Osteocyte (in vitro differentiated cells): ENCODE results near the gene SFTA2. TPM values are rescaled to one million over a fixed set of nuclear protein-coding genes. Genes with fewer than 3 reads are reported as not detected.

Source experiments
- DNase-seq: peaks from one replicate; pipeline ENCODE4 v3.0.0; 2021; ENCODE audit warnings: mixed read lengths; ENCODE audit not compliant: unreplicated experiment; ENCODE audit errors: extremely low spot score
- H3K27ac Mint-ChIP-seq: one replicate; pipeline ENCODE4 v1.8.0; 2021; ENCODE audit warnings: mild to moderate bottlenecking, mixed read lengths; ENCODE audit not compliant: unreplicated experiment
- H3K27me3 Mint-ChIP-seq: one replicate; pipeline ENCODE4 v1.8.0; 2021; ENCODE audit warnings: mixed read lengths; ENCODE audit not compliant: unreplicated experiment
- H3K36me3 Mint-ChIP-seq: one replicate; pipeline ENCODE4 v1.8.0; 2021; ENCODE audit warnings: mixed read lengths; ENCODE audit not compliant: unreplicated experiment
- H3K4me1 Mint-ChIP-seq: one replicate; pipeline ENCODE4 v1.8.0; 2021; ENCODE audit warnings: mixed read lengths; ENCODE audit not compliant: unreplicated experiment
- H3K4me3 Mint-ChIP-seq: one replicate; pipeline ENCODE4 v1.8.0; 2021; ENCODE audit warnings: mild to moderate bottlenecking, moderate library complexity, mixed read lengths; ENCODE audit not compliant: unreplicated experiment
- H3K9me3 Mint-ChIP-seq: one replicate; pipeline ENCODE4 v1.8.0; 2021; ENCODE audit warnings: mixed read lengths; ENCODE audit not compliant: unreplicated experiment
- total RNA-seq: library from RNA; stranded (reverse); gene quantifications from 2 replicates; pipeline ENCODE4 v1.2.1, GENCODE V29; 2021
- TF ChIP-seq, protein P1 (sequence below): fragments of 200-600 bp; sonication (generic); IDR thresholded peaks from 2 replicates; pipeline ENCODE4 v1.5.0; 2021; ENCODE audit warnings: antibody characterized with exemption, mild to moderate bottlenecking, moderate library complexity

The SFTA2 gene
- total RNA-seq, 1 donor from 2014 or later = not detected

DNA sequence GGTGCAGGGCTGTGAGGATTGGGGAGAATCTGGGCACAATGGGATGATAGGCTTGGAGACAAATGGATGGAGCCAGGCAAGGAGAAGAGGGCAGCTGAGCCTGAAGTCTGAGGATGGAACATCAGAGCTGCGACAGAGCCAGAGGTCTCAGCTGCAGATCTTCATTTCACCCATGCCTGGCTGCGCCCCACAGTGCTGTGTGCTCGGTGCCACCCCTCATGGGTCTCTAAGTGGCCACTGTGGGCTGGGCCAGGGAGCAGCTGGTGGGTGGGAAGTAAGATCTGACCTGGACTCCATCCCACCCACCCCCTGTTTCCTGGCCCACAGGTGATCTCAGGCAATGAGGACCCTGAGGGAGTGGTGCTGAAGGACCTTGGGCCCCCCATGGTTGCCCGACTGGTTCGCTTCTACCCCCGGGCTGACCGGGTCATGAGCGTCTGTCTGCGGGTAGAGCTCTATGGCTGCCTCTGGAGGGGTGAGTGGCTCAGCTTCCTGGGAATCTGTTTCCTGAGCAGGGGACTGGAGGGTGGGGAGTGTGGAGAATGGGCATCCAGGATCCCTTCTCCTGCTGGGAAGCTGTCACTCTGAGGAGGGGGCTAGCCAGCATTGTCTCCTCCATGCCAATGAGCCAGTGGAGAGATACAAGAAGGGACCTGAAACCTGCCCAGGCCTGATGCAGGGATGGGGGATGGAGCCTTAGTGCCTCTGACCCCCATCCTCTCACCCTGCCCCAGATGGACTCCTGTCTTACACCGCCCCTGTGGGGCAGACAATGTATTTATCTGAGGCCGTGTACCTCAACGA lies 41.1 kb downstream of the SFTA2 start:
- Mint-ChIP-seq H3K36me3 (peaks cover 41% of the 10 kb centered on the region), H3K27ac (no peak overlapping the region), H3K4me1 (peaks cover 45% of the 10 kb centered on the region), H3K27me3 (no peaks in the 10 kb centered on the region), H3K9me3 (no peaks in the 10 kb centered on the region), H3K4me3 (no peak overlapping the region)
- TF ChIP-seq, protein P1, sequence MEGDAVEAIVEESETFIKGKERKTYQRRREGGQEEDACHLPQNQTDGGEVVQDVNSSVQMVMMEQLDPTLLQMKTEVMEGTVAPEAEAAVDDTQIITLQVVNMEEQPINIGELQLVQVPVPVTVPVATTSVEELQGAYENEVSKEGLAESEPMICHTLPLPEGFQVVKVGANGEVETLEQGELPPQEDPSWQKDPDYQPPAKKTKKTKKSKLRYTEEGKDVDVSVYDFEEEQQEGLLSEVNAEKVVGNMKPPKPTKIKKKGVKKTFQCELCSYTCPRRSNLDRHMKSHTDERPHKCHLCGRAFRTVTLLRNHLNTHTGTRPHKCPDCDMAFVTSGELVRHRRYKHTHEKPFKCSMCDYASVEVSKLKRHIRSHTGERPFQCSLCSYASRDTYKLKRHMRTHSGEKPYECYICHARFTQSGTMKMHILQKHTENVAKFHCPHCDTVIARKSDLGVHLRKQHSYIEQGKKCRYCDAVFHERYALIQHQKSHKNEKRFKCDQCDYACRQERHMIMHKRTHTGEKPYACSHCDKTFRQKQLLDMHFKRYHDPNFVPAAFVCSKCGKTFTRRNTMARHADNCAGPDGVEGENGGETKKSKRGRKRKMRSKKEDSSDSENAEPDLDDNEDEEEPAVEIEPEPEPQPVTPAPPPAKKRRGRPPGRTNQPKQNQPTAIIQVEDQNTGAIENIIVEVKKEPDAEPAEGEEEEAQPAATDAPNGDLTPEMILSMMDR = no peak
- DNase-seq = no peak

DNA sequence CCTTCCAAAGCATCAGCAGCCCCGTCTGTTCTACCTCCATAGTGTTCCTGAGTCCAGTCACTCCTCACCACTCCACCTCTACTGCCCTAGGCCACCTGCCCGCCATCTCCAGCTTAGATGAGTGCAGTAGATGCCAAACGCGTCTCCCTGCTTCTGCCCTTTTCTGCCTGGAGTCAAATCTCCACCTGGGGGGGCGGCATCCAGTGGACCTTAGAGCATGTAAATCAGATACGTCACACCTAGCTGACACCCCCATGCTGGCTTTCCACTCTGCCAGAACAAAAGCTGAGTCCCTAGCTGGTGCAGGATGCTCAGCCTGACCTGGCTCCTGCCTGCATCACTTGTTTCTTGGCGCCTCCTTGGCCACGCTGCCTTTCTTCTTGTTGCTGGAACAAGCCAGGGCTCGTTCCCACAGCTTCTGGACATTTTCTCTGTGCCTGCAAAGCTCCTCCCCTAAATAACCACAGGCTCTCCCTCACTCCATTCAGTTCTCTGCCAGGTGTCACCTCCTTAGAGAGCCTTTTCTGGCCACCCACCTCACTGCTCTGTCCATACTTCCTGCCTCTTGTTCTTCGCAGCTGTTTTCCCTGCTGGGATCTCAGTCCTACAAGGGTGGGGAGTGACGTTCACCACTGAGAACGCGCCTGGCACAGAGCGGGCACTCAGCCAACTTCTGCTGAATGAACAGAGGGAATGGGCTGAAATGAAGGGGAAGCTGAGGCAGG lies 41.9 kb downstream of the SFTA2 start:
- no peaks in the 10 kb centered on the region for H3K9me3 Mint-ChIP-seq
- no peak for DNase-seq
- TF ChIP-seq, protein P1 = no peak
- peaks cover 52% of the 10 kb centered on the region for H3K4me1 Mint-ChIP-seq
- H3K36me3 Mint-ChIP-seq = peaks cover 35% of the 10 kb centered on the region
- H3K27me3 Mint-ChIP-seq = no peaks in the 10 kb centered on the region
- H3K27ac Mint-ChIP-seq = peak overlapping the region; percentile 68
- no peak overlapping the region for H3K4me3 Mint-ChIP-seq

DNA sequence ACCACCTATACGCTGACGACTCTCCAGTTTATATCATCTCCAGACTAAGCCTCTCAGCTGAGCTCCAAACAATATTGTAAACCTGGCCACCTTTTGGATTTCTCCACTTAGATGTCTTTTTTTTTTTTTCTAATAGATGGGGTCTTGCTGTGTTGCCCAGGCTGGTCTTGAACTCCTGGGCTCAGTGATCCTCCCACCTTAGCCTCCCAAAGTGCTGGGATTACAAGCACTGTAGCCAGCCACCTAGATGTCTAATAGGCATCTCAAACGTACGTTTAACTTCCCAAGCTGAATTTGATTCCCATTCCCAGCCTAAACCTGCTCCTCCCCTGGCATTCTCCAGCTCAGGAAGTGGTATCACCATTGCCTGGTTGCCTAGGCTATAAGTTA lies 42.5 kb downstream of the SFTA2 start:
- TF ChIP-seq, protein P1 = no peak
- H3K27me3 Mint-ChIP-seq = no peaks in the 10 kb centered on the region
- no peaks in the 10 kb centered on the region for H3K9me3 Mint-ChIP-seq

DNA sequence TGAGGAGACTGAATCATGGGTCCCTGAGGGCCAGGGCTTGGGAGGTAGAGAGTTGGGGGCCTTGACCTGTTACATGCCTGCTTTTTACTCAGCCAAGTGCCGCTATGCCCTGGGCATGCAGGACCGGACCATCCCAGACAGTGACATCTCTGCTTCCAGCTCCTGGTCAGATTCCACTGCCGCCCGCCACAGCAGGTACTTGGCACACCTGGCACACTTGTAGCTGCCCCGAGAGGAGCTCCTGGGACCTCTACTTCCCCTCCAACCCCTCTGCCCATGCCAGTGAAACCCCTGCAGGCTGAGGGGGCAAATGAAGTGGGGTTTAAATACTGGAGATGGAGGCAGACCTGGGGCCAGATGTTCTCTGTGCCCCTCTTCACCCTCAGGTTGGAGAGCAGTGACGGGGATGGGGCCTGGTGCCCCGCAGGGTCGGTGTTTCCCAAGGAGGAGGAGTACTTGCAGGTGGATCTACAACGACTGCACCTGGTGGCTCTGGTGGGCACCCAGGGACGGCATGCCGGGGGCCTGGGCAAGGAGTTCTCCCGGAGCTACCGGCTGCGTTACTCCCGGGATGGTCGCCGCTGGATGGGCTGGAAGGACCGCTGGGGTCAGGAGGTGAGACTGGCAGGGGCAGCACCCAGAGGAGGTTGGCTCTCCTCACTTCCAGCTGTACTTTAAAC lies 43.0 kb downstream of the SFTA2 start:
- Mint-ChIP-seq H3K4me3 (no peak overlapping the region), H3K9me3 (no peaks in the 10 kb centered on the region), H3K27ac (peak overlapping the region; percentile 94), H3K4me1 (peaks cover 53% of the 10 kb centered on the region), H3K27me3 (no peaks in the 10 kb centered on the region), H3K36me3 (peaks cover 29% of the 10 kb centered on the region)
- TF ChIP-seq, protein P1 = no peak
- DNase-seq = no peak

More for the DNA sequence above, 42.5 kb downstream of the SFTA2 start:
- Mint-ChIP-seq H3K36me3 (peaks cover 29% of the 10 kb centered on the region), H3K4me1 (peaks cover 53% of the 10 kb centered on the region), H3K27ac (peak overlapping the region; percentile 68), H3K4me3 (no peak overlapping the region)
- DNase-seq = no peak
